ENCODE data around the gene MEX3D.

MEX3D gene

DNA sequence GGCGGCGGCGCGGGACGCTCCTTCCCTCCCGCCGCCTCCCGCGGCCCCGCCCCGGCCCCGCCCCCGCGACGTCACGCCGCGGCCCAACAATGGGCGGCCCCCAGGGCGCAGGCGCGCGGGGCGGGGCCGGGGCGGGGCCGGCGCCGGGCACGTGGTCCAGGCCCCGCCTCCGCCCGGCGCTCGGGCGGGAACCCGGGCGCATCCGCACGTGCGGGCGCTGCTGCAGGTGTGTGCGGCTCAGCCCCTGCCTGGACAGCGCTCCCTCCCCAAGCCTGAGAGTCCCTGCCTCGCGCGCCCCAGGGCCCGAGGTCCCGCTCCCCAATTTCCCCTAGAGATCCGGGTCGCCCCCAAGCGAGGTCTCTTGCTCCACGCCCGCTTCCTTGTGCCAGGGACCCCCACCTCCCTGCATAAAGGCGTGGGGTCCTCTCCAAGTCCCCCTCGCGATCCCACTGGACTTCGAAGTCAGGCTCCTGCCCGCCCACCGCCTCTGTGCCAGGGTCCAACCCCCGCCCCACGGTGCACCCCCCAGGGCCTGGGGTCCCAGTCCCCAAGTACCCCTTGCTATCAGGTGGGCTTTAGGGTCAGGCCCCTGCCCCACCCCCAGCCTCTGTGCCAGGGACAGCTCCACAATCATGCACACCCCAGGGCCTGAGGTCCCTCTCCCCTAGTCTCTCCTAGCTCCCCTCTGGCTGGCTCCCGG lies at the start of gene MEX3D:
Gene MEX3D, minus strand, starts transcription at position 6 of the 700 bp plus-strand sequence. CDS start 267 bp downstream, outside the sequence.
- peak; percentile 80 for DNase-seq

DNA sequence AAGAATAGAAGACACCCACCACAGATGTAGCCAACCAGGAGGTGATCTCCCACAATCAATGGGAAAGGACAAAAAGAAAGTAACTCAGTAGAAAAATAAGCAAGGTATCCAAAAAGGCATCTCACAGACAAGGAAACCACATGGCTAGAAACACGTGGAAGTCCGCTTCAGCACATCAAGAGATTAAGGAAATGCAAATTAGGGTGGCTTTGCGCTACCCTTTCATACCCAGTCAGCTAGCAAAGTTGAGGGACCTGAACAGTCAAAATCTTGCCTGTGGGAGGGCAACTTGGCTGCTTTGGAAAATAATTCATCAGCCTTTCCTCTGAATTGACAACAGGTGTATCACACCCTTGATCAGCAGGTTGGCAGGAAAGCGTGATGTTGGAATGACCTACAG lies 48.8 kb upstream of the MEX3D start:
- DNase-seq, result no peak

DNA sequence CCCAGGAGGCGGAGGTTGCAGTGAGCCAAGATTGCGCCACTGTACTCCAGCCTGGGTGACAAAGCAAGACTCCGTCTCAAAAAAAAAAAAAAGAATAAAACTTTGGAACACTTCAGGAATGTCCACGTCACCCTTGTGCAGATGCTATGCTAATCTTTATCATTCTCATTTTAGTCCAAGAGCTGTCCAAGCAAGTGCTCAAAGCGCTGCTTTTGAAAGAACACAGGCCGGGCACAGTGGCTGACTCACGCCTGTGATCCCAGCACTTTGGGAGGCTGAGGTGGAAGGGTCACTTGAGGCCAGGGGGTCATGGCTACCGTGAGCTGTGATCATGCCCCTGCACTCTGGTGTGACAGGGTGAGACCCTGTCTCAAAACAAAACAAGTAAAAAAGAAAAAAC lies 48.3 kb upstream of the MEX3D start:
- no peak for DNase-seq

DNA sequence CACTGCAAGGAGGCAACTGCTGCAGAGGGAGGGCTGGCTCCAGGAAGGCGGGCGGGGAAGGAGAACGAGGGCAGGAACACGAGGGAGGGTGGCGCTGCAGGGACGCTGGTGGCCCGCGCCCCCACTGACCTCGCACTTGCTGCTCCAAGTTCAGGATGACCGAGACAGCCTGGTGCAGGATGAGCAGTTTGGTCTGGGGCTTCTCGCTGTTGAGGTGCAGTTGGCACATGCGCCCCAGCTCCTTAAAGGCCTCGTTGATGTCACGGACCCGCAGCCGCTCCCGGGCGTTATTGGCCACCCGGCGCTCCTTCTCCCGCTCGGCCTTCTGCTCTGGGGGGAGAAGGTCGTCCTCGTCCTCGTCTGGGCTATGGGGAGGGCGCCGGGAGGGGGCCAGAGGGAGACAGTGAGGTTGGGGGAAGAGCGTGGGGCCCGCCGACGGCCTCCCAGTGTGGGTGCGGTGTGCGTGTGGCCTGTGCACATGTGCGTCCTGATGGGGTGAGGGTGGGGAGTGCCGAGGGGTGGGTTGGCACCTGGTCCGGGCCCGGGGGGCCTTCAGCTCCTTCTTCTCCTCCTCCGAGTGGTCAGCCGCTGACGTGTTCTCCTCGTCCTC lies 47.1 kb upstream of the MEX3D start:
- no peak for DNase-seq

DNA sequence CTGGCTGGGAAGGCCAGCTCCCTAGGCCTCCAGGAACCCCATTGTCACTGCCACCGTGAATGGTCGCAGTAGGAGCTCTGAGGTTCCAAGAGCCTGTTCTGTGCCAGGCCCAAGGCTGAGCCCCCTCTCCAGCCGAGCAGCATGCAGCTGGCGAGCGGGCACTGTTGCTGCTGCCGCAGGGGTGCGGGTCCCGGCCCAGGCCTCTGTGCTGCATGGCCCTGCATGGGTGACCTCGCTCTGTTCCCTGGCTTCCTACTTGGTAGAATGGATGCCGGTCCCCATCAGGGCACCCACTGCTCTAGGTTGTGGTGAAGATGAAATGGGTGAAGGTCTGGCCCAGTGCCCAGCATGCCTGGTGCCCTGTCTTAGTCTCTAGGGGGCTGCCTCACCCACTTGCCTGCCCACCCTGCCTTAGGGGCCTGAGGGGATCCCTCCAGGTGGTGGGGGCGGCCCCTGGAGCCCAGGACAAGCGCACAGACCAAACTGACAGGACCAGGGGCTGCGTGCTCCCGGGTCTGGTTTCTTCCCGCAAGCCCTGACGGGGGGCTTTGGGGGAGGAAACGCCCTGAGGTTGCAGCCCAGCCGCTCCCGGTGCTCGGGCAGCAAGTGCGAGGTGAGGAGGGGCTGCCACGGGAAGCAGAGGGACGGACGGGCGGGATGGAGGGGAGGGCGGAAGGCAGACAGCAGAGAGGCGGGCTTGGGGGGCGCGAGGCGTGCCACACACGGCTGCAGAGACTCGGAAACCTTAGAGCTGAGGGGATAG lies 45.9 kb upstream of the MEX3D start:
- no peak for DNase-seq

DNA sequence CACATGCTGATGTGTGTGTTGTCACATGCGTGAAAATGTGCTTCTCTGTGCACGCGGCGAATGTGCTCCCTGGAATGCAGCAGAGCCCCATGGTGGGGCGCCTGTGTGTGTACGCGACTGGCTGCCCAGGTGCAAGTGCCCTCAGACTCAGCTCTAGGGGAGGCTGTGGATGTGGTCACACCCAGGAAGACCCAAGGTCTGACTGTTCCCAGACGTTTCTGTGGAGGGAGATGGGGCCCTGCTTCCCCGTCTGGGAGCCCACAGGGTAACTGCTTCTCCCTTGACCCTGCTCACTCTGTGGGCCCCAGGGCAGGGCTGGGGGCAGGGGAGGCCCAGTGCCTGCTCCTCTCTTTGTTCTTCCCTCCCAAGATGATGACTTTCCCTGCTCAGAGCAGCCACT lies 45.0 kb upstream of the MEX3D start:
- no peak for DNase-seq

DNA sequence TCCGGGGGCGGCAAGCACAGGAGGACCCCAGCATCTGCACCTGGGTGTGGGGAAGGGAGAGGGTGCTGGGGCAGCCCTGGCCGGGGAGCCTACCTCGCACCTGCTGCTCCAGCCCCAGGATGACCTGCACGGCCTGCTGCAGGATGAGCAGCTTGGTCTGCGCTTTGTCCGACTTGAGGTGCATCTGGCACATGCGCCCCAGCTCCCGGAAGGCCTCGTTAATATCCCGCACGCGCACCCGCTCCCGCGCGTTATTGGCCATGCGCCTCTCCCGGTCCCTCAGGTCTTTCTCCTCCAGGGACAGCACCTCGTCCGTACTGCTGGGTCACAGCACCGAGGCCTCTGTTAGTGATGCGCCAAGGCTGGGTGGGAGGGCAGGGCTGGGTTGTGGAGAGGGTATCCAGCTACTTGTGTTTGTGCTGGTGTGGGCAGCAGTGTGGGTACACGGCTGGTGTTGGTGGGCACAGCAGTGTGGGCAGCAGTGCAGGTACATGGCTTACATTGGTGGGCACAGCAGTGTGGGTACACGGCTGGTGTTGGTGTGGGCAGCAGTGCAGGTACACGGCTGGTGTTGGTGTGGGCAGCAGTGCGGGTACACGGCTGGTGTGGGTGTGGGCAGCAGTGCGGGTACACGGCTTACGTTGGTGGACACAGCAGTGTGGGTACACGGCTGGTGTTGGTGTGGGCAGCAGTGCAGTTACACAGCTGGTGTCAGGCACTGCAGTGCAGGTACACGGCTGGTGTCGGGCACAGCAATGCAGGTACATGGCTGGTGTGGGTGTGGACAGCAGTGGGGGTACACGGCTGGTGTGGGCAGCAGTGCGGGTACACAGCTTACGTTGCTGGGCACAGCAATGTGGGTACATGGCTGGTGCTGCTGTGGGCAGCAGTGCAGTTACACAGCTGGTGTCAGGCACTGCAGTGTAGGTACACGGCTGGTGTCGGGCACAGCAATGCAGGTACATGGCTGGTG lies 44.3 kb upstream of the MEX3D start:
- no peak for DNase-seq

DNA sequence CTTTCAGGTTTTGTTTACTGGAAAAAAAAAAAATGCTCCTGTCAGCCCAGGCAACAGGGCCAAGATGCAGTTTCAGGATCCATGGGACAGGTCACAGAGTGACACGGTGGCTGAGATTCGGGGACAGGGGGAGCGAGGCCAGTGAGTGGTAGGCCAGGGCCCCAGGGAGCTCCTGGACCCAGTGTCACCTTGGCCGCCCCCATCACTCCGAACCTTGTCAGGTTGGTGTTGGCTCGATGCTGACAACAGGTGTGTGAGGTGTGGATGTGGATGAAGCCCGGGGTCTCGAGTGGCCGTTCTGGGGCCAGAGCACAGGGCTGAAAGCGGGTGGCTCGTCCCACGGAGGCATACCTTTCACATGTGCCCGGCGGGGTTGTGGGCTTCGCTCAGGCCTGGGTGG lies 43.2 kb upstream of the MEX3D start:
- no peak for DNase-seq

DNA sequence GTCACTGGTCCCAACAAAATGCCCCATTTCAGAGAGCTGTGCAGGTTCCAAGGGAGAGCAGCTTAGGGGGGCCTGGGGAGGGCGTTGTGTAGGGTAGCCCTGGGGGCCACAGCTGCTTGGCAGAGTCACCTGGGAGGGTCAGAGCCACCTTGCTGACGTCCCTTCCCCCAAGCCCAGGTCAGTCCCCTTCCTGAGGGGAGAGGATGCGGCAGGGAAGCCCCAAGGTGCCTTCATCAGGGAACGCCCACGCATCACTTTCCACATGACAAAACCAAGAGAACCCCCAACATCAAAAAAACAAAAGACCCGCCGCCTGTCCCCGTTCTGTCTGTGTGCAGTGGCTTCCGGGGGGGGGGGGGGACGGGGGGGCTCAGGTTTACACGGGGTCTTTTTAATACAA lies 42.5 kb upstream of the MEX3D start:
- DNase-seq, result no peak

DNA sequence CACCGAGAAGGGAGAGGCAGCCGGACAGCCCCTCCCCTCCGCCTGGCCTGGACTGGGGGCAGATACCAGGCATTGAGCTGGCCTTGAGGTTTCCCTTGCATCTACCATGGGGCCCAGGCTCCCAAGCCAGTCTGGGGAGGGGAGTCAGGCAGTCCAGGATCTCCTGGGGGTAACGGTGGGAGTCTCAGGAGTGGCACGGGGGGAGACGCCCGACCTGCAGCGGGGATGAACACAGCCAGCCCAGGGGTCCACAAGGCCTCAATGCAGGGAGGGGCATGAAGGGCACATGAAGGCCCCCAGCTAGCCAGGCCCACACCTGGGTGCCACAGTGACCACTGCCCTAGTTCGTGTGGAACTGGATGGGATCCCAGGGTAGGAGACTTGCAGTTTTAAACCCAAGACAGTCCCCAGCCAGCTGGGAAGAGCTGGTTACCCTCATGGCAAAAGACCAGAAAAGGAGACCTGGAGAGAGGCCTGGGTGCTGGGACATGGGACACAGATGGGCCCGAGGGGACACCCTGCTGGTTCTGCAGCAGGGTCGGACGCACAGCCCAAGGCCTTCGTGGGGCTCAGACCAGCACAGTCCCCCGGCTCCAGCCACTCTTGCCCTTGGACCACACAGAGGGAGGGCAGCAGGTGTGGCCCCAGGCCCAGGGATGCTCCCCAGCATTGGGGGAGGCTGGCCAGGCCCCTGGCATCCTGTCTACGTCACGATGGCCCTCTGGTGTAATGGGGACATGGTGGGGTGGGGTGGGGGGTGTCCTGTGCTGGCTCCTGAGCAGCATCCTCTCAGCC lies 41.8 kb upstream of the MEX3D start:
- DNase-seq, result no peak

DNA sequence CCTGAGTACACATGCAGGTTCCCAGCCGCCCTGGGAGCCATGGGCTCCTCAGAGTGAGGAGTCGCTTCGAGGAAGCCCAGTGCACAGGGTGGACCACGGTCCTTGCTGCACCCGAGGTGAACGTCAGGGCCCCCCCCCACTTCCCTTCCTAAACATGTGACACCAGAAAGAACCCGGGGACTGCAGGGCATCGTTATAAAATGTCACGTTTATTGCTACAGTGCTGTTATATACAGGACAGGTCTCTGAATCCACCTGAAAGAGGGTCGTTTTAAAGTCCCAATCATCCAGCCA lies 40.9 kb upstream of the MEX3D start:
- DNase-seq, result no peak

DNA sequence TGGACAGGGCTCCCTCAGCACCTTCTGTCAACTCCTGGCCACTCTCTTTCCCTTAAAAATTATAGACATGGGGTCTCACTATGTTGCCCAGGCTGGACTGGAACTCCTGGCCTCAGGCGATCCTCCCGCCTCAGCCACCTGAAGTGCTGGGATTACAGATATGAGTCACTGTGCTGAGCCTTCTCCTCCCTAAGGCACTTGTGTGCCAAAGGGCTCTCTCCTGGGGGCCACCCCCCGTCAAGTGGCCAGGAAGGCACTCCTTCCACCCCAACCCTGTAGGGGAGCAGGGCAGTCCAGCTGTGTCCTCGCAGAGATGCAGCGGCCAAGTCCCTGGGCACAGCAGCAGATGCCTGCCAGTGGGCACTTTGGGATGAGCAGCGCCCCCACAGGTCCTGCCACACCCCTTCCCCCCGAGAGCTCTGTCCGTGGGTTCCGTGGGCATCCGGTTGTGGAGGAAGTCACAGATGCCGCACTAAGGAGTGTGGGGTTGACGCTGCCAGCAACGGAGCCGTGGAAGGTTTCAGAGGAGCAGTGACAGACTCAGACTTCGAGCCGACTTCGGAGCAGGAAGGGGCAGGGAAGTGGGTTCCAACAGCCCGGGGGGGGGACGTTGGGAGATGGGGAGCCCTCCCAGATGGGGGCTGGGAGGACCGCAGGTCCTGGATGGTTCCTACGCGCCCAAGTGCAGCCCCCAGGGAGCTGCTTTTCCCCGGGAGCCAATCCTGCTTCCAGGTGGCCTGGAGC lies 40.4 kb upstream of the MEX3D start:
- no peak for DNase-seq

DNA sequence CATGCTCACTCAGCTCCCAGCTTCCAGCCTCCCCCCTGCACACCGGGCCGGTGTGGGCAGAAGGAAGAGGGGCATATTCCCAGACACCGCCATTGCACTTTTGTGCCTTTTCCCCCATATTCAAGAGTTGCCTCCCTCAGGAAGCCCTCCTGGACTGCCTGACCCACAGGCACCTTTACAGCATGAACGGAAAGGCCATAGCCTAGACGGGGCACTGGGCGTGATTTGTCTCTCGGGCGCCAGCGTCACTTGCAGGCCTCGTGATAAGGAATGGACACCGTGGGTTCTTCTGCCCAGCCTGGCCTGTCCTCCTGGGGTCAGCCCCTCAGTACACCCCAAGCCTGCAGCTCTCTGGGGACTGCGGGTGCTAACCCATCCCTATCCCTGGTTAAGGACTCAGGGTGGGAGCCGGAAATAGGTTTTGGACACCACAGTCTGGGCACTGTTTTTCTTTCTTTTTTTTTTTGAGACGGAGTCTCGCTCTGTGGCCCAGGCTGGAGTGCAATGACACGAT lies 38.1 kb upstream of the MEX3D start:
- no peak for DNase-seq

DNA sequence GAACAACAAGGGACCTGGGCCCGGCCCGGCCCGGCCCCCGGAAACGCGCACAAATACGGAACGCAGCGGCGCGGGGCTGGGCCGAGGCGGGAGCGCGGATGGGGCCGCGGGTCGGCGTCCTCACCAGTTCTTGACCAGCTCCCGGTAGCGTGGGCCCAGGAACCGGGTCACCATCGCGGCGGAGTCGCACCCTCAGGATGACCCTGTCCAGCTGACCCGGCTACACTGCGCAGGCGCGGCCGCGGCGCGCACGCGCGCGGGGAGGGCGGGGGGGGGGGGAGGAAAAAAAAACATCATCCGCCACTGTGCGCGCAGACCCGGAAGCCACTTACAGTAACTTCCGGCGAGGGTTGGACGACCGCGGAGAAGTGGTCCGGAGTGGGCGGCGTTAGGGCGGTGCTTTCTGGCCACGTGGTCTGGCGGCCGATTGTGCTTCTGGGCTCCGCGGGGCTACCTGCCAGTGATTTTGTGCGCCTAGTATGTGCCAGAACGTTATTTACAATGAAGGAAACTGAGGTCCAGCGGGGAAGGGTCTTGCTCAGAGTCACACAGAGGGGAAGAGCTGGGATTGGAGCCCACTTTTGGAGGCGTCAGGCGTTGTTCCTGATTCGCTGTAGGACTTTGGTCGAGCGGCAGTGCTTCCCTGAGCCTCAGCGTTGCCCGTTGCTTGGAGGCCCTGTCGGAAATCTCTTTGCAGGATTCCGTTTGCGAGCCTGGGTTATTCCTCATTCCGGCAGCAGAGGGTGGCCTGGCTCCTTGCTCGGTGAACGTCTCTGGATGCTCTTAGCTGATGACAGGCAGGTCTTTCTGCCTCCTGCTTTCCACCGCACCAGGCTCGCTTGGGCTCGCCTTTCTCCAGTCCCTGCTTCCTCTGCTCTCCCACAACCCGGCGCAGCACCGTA lies 37.4 kb upstream of the MEX3D start, which contains the start of gene UQCR11:
Gene UQCR11, minus strand, starts transcription at position 227 of the 902 bp plus-strand sequence. Its CDS starts 53 bp downstream, at position 174.
- peak; percentile 95 for DNase-seq

DNA sequence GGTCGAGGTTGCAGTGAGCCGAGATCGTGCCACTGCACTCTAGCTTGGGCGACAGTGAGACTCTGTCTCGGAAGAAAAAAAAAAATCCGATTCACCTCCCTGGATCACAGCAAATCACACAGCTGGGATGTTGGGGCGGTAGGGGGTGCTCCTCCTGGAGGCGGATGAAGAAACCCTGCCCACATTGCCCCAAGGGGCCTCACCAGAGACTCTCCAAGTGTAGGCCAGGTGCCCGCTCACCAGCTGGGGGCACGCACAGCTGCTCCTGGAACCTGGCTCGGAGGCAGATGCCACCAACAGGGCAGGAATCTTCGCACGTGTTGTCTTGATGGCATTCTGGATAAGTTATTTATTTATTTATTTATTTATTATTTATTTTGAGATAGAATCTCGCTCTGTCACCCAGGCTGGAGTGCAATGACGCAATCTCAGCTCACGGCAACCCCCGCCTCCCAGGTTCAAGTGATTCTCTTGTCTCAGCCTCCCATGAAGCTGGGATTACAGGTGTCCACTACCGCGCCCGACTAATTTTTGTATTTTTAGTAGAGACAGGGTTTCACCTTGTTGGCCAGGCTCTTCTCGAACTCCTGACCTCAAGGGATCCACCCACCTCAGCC lies 34.1 kb upstream of the MEX3D start:
- no peak for DNase-seq

DNA sequence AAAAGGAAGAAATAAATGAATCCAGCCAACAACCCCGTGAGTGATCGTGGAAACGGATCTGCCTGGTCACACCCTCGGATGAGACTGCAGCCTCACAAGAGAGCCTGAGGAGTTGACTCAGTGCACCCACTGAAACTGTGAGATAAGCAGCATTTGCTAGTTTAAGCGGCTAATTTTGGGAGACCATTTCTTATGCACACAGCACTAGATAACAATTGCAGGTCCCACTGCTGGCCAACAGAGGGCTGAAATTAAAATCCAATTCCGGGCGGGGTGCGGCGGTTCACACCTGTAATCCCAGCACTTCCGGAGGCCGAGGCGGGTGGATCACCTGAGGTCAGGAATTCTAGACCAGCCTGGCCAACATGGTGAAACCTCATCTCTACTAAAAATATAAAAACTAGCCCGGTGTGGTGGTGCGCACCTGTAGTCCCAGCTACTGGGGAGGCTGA lies 33.5 kb upstream of the MEX3D start:
- DNase-seq, result no peak

DNA sequence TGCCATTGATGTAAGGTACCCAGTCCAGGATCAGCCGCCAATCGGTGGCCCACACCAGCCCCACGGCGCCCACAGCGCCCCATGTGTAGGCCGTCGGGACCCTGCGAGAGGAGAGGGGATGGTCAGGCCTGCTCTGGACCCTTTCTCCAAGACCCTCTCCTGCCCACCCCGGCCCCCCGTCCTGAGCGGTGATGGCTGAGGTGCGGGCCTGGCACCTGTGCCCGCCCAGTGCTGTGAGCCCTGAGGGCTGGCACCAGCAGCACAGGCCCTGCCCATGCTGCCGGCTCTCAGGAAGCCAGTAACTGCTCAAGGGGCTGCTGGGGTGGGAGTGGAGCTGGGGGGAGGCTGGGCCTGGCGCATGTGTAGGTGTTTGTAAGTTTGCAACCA lies 31.3 kb upstream of the MEX3D start:
- DNase-seq, result no peak

DNA sequence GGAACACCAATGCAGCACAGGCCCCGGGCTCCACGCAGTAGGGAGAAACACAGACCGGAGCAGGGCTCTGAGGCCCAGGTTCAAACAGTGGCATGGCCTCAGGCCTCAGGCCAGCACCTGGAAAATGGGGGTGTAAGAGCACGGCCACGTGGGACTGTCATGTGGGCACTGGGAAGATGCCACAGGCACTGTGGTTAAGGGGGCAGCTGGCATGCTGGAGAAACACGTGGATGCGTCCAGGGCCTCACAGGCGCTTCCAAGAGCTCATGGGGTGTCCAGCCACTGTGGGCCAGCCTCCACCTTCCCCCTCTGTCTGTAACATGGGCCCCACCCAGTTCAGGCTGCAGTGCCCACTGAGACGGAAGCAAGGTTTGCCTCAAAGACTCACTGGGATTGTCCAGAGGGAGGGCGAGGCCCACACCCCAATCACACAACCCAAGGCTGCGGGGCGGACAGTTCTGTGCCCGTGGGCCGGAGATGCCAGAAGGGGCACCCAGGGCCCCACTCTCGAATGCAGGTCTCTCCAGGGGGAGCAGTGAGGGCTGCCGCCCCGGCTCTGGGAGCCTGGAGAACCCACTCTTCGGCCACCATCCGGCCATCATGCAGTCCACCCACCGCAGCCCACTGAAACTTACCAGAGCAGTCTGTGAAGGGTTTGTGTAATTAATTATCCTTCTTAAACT lies 30.8 kb upstream of the MEX3D start:
- DNase-seq, result no peak

DNA sequence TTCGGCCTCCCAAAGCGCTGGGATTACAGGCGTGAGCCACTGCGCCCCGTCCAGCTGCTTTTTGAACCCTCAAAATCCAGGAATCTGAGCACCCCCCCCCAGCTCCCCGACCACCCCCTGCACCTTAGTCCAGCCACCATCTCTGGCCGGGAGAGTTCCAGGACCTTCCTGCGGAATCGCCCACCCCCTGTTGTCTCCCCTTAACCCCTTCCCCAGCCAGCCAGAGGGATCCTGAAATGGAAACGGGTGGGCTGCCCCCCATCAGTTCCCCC lies 25.3 kb upstream of the MEX3D start:
- DNase-seq, result no peak

All from fibroblast of skin of right quadriceps (primary cell).